Mammary epithelial cell (primary cell): ENCODE data around the gene MAN1A2.

ENCODE experiments used
- CTCF ChIP-seq, 2 donors: IDR thresholded peaks in 1 of 2; conservative IDR thresholded peaks in 1 of 2; 2 replicates each; pipeline ENCODE4 v1.5.1; 2011 to 2012; ENCODE audit warnings: inconsistent platforms in 2 of 2, low read length in 2 of 2, mild to moderate bottlenecking in 2 of 2, control low read depth in 1 of 2, low read depth in 1 of 2; ENCODE audit not compliant: insufficient read depth in 1 of 2; ENCODE audit errors: extremely low read depth in 1 of 2
- EZH2 ChIP-seq: IDR thresholded peaks from 2 replicates; pipeline ENCODE4 v1.6.1; 2012; ENCODE audit warnings: low read length, inconsistent platforms, borderline replicate concordance

GRCh38 chr1:117389284-117389683, 22.0 kb downstream of the MAN1A2 start:
- TF ChIP-seq CTCF (conservative IDR thresholded peaks at IDR 0.05 in 1 of 2, IDR thresholded peaks at IDR 0.05 in 1 of 2; ENCODE audit: extremely low read depth in 1 of 2, insufficient read depth in 1 of 2, low read depth in 1 of 2, low read length in 2 of 2): no peak
- TF ChIP-seq EZH2: no peak
